DMS53 treated with DMSO at 0.1 percent for 48 hours (cell line): Measurements from ENCODE around the gene EID2.

Experiments used
- DNase-seq: peaks from one replicate; lab custom pipeline; 2025; ENCODE audit not compliant: unreplicated experiment; lab: John Stamatoyannopoulos, UW

Gene EID2

GRCh38 chr19:39539165-39539517 is 820 bp downstream of the EID2 start:
- DNase-seq, result peak; percentile 33

GRCh38 chr19:39533791-39534190 is 6.2 kb downstream of the EID2 start:
- DNase-seq, result no peak

GRCh38 chr19:39533003-39533512 is 6.9 kb downstream of the EID2 start:
- no peak for DNase-seq

- DNase-seq, result peak; percentile 98
Measured at GRCh38 chr19:39532233-39533002, 7.5 kb downstream of the EID2 start, which contains the start of gene EID2B. Gene EID2B, minus strand, starts transcription at chr19:39532852. Its CDS starts 50 bp downstream, at chr19:39532802.

GRCh38 chr19:39531834-39532232 is 8.1 kb downstream of the EID2 start:
- DNase-seq, result no peak

- no peak for DNase-seq
Measured at GRCh38 chr19:39525205-39525604, 14.8 kb downstream of the EID2 start.

GRCh38 chr19:39524495-39524894 is 15.5 kb downstream of the EID2 start:
- DNase-seq, result no peak

GRCh38 chr19:39520541-39521484 is 19.1 kb downstream of the EID2 start:
- DNase-seq, result no peak

- DNase-seq, result no peak
Measured at GRCh38 chr19:39518975-39519374, 21.0 kb downstream of the EID2 start.

- no peak for DNase-seq
Measured at GRCh38 chr19:39518458-39518857, 21.5 kb downstream of the EID2 start.

GRCh38 chr19:39517432-39517831 is 22.5 kb downstream of the EID2 start:
- no peak for DNase-seq

GRCh38 chr19:39516270-39516669 is 23.7 kb downstream of the EID2 start:
- DNase-seq, result no peak

- DNase-seq, result no peak
Measured at GRCh38 chr19:39515551-39516191, 24.3 kb downstream of the EID2 start.

GRCh38 chr19:39514840-39515550 is 25.0 kb downstream of the EID2 start, which contains the start of gene SELENOV:
Gene SELENOV, plus strand, starts transcription at chr19:39515139. Its CDS starts 74 bp downstream, at chr19:39515213.
- DNase-seq, result no peak

- no peak for DNase-seq
Measured at GRCh38 chr19:39512988-39513387, 27.0 kb downstream of the EID2 start.

GRCh38 chr19:39509233-39509632 is 30.7 kb downstream of the EID2 start:
- DNase-seq, result no peak

GRCh38 chr19:39508629-39509028 is 31.3 kb downstream of the EID2 start:
- DNase-seq, result no peak

- no peak for DNase-seq
Measured at GRCh38 chr19:39507715-39508364, 32.1 kb downstream of the EID2 start.

GRCh38 chr19:39506944-39507714 is 32.8 kb downstream of the EID2 start:
- DNase-seq, result peak; percentile 88
